GM10266 (cell line): ENCODE results near the gene FXYD6.
A peak's percentile ranks its signal among the peaks of the same experiment; 100 is the strongest.
"Not testable (repeated sequence)": the region's sequence is repeated elsewhere in the genome, so short reads cannot be mapped to it uniquely, and the experiment has no call there.

Experiments used
- DNase-seq: peaks from one replicate; pipeline ENCODE4 v3.0.0; 2012; ENCODE audit errors: extremely low spot score
- TF ChIP-seq, protein P1 (sequence below): IDR thresholded peaks from 2 replicates; pipeline ENCODE4 v1.5.1; 2012; ENCODE audit warnings: mild to moderate bottlenecking, low read depth; ENCODE audit not compliant: control insufficient read depth, insufficient read depth; ENCODE audit errors: missing control alignments

The FXYD6 gene

DNA sequence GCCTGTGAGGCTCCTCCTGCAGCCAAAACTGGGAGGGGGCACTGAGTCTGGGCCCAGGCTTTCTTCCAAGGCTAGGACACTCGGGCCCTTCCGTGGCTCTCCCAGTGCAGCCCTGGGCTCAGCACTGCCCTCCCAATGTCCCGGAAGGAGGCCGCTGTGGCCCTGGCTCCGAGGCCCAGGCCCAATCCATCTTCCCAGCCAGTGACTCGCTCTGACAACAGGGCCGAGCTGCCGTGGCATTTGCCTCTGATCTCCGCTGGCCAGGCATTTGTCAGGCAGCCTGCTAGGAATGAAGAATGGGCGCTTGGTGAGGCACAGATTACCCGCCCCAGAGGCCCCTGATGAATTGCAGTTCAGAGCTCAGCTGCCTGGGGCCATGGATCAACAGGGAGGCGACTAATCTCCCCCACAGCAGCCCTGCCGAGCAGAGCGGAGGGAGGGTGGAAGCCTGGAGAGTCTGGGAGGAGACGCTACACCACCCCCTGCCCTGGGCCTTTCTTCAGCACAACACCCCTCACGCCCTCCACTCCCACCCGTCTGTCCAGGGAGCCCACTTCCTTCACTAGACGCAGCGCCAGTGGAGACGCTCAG is 60.2 kb downstream of the FXYD6 start:
- DNase-seq = no peak
- TF ChIP-seq, protein P1, sequence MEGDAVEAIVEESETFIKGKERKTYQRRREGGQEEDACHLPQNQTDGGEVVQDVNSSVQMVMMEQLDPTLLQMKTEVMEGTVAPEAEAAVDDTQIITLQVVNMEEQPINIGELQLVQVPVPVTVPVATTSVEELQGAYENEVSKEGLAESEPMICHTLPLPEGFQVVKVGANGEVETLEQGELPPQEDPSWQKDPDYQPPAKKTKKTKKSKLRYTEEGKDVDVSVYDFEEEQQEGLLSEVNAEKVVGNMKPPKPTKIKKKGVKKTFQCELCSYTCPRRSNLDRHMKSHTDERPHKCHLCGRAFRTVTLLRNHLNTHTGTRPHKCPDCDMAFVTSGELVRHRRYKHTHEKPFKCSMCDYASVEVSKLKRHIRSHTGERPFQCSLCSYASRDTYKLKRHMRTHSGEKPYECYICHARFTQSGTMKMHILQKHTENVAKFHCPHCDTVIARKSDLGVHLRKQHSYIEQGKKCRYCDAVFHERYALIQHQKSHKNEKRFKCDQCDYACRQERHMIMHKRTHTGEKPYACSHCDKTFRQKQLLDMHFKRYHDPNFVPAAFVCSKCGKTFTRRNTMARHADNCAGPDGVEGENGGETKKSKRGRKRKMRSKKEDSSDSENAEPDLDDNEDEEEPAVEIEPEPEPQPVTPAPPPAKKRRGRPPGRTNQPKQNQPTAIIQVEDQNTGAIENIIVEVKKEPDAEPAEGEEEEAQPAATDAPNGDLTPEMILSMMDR = no peak

DNA sequence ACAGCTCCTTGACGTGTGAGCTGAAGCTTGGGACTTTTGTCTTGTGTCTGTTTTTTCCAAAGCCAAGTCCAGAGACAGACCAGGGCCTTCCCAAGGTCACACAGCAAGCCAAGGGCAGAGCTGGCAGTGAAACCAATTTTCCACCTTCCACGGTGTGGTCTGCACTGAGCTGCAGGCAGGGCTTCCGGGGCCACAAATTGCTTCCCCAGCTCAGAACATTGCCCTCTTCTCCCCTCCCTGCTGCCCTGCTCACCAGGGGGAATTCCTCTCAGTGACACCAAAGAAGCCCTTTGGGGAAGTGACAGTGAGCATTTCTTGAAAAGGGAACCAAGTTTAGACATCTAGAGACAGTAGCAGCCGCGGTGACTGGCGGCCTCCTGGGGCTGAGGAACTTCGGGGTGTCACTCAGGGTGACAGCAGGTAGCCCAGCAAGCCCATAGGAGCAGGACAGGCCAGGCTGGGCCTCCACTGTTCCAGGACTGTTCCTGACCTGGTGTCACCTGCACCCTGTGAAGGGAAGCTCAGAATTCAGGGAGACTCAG is 61.1 kb downstream of the FXYD6 start:
- TF ChIP-seq, protein P1 = no peak

DNA sequence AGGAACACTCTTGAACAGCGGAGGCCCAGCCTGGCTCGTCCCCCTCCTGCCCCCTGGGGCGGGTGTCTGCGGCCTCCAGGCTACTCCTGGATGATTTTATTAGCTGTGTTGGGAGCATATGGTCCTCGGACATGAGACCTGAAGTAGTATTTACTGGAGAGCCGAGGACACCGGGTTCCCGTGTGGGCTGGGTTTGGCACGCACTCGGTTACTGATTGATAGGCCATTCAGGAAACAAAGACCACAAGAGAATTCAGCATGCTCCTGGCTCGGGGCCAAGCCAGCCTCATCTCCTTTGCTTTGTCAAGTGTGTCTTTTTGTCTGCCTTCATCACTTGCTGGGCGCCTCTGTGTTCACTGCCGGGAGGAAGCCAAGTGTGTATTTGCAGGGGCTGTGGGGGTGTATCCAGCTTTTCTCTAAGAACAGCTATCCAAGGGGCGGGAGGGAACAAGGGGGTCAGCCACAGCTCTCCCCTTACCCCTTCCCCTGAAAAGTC is 61.6 kb downstream of the FXYD6 start:
- TF ChIP-seq, protein P1 = no peak
- peak; percentile 57 for DNase-seq

More for the DNA sequence above, 61.1 kb downstream of the FXYD6 start:
- peak; percentile 74 for DNase-seq

DNA sequence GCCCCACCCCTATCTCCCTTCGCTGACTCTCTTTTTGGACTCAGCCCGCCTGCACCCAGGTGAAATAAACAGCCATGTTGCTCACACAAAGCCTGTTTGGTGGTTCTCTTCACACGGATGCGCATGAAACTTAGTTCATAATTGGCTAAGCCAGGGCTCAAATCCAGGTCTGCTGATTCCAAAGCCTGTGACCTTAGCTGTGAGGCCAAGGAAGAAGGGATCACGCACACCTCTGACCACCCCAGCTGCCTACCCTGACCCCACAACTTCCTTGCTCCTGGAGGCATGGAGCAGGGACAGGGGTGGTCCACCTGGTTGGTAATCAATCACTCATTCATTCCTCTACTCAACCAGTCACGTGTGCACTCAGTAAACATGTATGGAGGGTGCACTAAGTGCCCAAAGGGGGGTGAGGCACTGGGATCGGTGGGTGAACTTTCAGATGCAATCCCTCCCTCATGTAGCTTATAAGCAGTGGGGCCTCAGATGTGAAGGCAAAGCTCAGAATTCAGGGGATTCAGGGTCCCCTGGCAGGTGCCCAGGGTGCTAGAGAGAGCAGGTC is 62.2 kb downstream of the FXYD6 start:
- no peak for DNase-seq
- TF ChIP-seq, protein P1 = no peak

DNA sequence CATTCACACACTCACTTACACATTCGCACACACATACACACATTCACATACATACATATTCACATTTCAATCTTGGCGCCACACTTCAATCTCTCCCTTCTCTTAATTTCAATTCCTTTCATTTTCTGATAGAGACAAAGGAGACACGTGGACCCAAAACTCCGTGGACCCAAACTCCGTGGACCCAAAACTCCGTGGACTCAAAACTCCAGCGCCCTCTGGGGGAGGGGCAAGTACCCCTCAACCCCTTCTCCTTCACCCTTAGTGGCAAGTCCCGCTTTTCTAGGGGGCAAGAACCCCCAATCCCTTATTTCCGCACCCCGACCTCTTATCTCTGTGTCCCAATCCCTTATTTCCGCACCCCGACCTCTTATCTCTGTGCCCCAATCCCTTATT is 66.4 kb downstream of the FXYD6 start:
- DNase-seq = not testable (repeated sequence)

DNA sequence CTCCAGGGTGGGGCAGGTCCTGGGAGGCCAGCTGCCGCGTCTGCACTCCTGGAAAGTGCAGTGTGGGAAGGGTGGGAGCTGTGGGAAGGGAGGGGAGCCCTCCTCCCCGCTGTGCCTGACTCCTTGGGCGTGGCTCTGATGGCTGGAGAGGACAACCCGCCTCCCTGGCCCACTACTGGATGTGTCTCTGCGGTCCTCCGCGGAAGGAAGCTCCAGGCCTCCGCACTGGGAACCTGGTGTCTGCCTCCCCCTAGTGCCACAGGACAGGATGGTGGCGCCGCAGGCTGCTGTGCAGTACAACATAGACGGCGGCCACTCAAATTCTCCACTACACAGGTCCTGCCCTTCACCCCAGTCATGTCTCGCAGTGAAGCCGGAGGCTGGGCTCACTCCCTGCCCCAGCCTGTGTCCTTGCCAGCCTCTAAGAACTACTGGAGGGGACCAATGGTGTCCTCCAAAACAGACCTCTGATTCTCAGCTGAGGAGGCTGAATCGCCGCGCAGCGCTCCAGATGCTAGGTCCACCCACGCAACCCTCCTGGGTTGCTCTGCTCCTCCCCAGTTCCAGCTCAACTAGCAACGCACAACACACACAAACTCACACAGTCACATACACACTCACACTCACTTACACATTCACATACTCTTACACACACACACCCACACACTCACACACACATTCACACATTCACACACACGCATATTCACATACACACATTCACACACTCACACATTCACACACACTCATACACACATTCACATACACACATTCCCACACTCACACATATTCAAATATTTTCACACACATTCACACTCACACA is 67.0 kb downstream of the FXYD6 start:
- TF ChIP-seq, protein P1 = peak; percentile 47
- DNase-seq = no peak

DNA sequence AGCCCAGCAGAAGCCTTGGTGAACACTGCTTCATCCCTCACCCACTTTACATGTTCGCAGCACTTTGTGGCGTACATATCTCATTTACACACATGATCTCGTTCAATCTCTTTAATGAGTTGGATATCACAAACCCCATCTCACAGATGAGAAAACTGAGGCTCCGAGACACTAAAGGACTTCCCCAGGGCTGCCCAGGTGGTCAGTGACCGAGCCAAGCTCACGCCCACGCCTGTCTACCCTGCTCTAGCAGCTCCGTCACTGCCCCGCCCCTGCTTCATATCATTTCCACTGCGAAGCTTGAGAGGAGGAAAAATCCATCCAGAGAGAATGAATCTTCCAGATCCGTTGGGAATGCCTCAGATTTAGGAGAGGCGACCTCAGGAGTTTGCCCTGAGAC is 67.7 kb downstream of the FXYD6 start:
- TF ChIP-seq, protein P1 = no peak
- no peak for DNase-seq
